NB4 (cell line): Measurements from ENCODE around the gene RNU11.

Experiments used
- MYC ChIP-seq: IDR thresholded peaks from 2 replicates; pipeline ENCODE4 v1.6.1; 2011; ENCODE audit warnings: low read depth, low read length
- POLR2A ChIP-seq: IDR thresholded peaks from 2 replicates; pipeline ENCODE4 v1.6.1; 2011; ENCODE audit warnings: mild to moderate bottlenecking; ENCODE audit not compliant: insufficient read length; ENCODE audit errors: extremely low read depth
- TF ChIP-seq, protein P1 (sequence below): IDR thresholded peaks from one replicate; pipeline ENCODE4 v1.5.1; 2012; ENCODE audit warnings: low read depth, low read length
- TF ChIP-seq, protein P2 (sequence below): IDR thresholded peaks from 2 replicates; pipeline ENCODE4 v1.6.1; 2011; ENCODE audit warnings: low read depth, low read length

DNA sequence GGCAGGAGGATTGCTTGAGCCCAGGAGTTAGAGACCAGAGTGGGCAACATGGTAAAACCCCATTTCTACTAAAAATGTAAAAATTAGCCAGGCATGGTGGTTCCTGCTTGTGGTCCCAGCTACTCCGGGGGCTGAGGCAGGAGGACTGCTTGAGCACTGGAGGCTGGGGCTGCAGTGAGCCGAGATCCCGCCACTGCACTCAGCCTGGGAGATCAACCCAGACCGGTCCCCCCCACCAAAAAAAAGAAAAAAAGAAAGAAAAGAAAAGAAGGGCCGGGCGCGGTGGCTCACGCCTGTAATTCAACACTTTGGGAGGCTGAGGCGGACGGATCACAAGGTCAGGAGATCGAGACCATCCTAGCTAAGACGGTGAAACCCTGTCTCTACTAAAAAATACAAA is 18.4 kb downstream of the RNU11 start:
- TF ChIP-seq, protein P1, sequence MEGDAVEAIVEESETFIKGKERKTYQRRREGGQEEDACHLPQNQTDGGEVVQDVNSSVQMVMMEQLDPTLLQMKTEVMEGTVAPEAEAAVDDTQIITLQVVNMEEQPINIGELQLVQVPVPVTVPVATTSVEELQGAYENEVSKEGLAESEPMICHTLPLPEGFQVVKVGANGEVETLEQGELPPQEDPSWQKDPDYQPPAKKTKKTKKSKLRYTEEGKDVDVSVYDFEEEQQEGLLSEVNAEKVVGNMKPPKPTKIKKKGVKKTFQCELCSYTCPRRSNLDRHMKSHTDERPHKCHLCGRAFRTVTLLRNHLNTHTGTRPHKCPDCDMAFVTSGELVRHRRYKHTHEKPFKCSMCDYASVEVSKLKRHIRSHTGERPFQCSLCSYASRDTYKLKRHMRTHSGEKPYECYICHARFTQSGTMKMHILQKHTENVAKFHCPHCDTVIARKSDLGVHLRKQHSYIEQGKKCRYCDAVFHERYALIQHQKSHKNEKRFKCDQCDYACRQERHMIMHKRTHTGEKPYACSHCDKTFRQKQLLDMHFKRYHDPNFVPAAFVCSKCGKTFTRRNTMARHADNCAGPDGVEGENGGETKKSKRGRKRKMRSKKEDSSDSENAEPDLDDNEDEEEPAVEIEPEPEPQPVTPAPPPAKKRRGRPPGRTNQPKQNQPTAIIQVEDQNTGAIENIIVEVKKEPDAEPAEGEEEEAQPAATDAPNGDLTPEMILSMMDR = no peak
- no peak for TF ChIP-seq POLR2A
- TF ChIP-seq, protein P2, sequence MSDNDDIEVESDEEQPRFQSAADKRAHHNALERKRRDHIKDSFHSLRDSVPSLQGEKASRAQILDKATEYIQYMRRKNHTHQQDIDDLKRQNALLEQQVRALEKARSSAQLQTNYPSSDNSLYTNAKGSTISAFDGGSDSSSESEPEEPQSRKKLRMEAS = no peak
- TF ChIP-seq MYC = no peak
